GM12878 (cell line): ENCODE measurements around the gene EIF4E1B. TPM values are rescaled to one million over a fixed set of nuclear protein-coding genes. Genes with fewer than 3 reads are reported as not detected.

ENCODE experiments used
- ATAC-seq: fragments of 200-7000 bp; cut with Tn5 transposase; 3 replicates; pipeline ENCODE4 v1.9.1; 2020; ENCODE audit warnings: mild to moderate bottlenecking, moderate library complexity
- BruUV-seq: library from RNA; stranded (reverse); fragments of 400-500 nt; replicated peaks from 2 replicates; lab custom pipeline; 2021; lab: Mats Ljungman, UMichigan
- CTCF ChIA-PET: fragments of 300-600 bp; sonication (Branson Sonifier 250); formaldehyde crosslinking; extraction: SDS; loops from one replicate; lab custom pipeline; 2021; ENCODE audit warnings: inconsistent platforms; lab: Yijun Ruan, JAX
- POLR2A ChIA-PET: fragments of 350-600 bp; formaldehyde crosslinking; extraction: SDS; loops from one replicate; lab custom pipeline; 2021; ENCODE audit warnings: inconsistent platforms; lab: Charles Lee
- RAD21 ChIA-PET: fragments of 300-600 bp; sonication (Branson Sonifier 250); formaldehyde crosslinking; loops from one replicate; lab custom pipeline; 2023; ENCODE audit warnings: antibody characterized with exemption; ENCODE audit not compliant: unreplicated experiment; lab: Charles Lee
- SMC1A ChIA-PET: fragments of 300-600 bp; sonication (Branson Sonifier 250); formaldehyde crosslinking; loops from one replicate; lab custom pipeline; 2023; ENCODE audit not compliant: unreplicated experiment, uncharacterized antibody; lab: Charles Lee
- DNase-seq: peaks from one replicate; pipeline ENCODE4 v3.0.0-alpha.2; 2011; ENCODE audit warnings: low read depth, low spot score
- FAIRE-seq: peaks from 3 replicates; lab custom pipeline; 2011; peaks lifted over from hg19 to GRCh38; lab: Jason Lieb, UNC
- H2AFZ ChIP-seq: 2 replicates; pipeline ENCODE4 v1.6.0; 2011; ENCODE audit warnings: low read depth, low read length, control low read depth; ENCODE audit not compliant: control insufficient read depth
- H3K27ac ChIP-seq: 2 replicates; pipeline ENCODE4 v1.5.1; 2011; ENCODE audit warnings: control low read depth; ENCODE audit not compliant: control insufficient read depth, insufficient read depth
- H3K27me3 ChIP-seq, 2 experiments: replicated peaks in 1 of 2; 2 replicates each; pipeline versions ENCODE4 v1.6.0 to v1.6.1; 2011; ENCODE audit warnings: low read length in 1 of 2; ENCODE audit not compliant: control insufficient read depth in 2 of 2, insufficient read depth in 2 of 2
- H3K36me3 ChIP-seq, 2 experiments: 2 replicates each; pipeline ENCODE4 v1.5.1; 2011; ENCODE audit warnings: low read length in 1 of 2; ENCODE audit not compliant: control insufficient read depth in 2 of 2, insufficient read depth in 2 of 2
- H3K4me1 ChIP-seq: 2 replicates; pipeline ENCODE4 v1.6.1; 2011; ENCODE audit warnings: mild to moderate bottlenecking, low read length, moderate library complexity, mixed read lengths; ENCODE audit not compliant: control insufficient read depth, insufficient read depth
- H3K4me2 ChIP-seq: 2 replicates; pipeline ENCODE4 v1.6.0; 2011; ENCODE audit warnings: control low read depth; ENCODE audit not compliant: control insufficient read depth, insufficient read depth
- H3K4me3 ChIP-seq: fragments of 200-600 bp; sonication (generic); 2 replicates; pipeline ENCODE4 v1.5.1; 2016
- H3K79me2 ChIP-seq: 2 replicates; pipeline ENCODE4 v1.6.0; 2011; ENCODE audit warnings: low read length; ENCODE audit not compliant: control insufficient read depth, insufficient read depth
- H3K9ac ChIP-seq: 2 replicates; pipeline ENCODE4 v1.8.0; 2011; ENCODE audit warnings: low read length, control low read depth, mixed read lengths; ENCODE audit not compliant: control insufficient read depth, insufficient read depth
- H3K9me3 ChIP-seq: replicated peaks from 3 replicates; pipeline ENCODE4 v1.5.1; 2011; ENCODE audit warnings: mild to moderate bottlenecking, low read length; ENCODE audit not compliant: control insufficient read depth, insufficient read depth
- H4K20me1 ChIP-seq: 2 replicates; pipeline ENCODE4 v1.6.0; 2011; ENCODE audit not compliant: control insufficient read depth, insufficient read depth
- BACH1 ChIP-seq: fragments of 450-650 bp; IDR thresholded peaks from 2 replicates; pipeline ENCODE4 v1.6.1; 2017; ENCODE audit warnings: mild to moderate bottlenecking, borderline replicate concordance
- BRCA1 ChIP-seq: IDR thresholded peaks from 2 replicates; pipeline ENCODE4 v1.6.1; 2011; ENCODE audit warnings: low read depth, low read length, improper control_type of control experiment
- CTCF ChIP-seq, 3 experiments: IDR thresholded peaks in 2 of 3; conservative IDR thresholded peaks in 1 of 3; 2 replicates each; pipeline ENCODE4 v1.5.1; 2011; ENCODE audit warnings: low read depth in 3 of 3, low read length in 3 of 3, mild to moderate bottlenecking in 3 of 3, control low read depth in 2 of 3, moderate library complexity in 2 of 3, inconsistent platforms in 1 of 3, mixed read lengths in 1 of 3; ENCODE audit not compliant: control insufficient read depth in 2 of 3, insufficient read depth in 1 of 3; ENCODE audit errors: extremely low read depth in 1 of 3
- CUX1 ChIP-seq: IDR thresholded peaks from 2 replicates; pipeline ENCODE4 v1.6.1; 2012; ENCODE audit warnings: improper control_type of control experiment, low read depth, low read length; ENCODE audit not compliant: insufficient replicate concordance
- E2F8 ChIP-seq: fragments of 450-650 bp; IDR thresholded peaks from 2 replicates; pipeline ENCODE4 v1.6.1; 2018; ENCODE audit warnings: mild to moderate bottlenecking, low read depth, moderate library complexity; ENCODE audit not compliant: partially characterized antibody
- FOXM1 ChIP-seq: IDR thresholded peaks from 2 replicates; pipeline ENCODE4 v1.6.1; 2012; ENCODE audit warnings: low read depth, mild to moderate bottlenecking, inconsistent platforms, low read length, moderate library complexity
- IKZF1 ChIP-seq: fragments of 450-650 bp; conservative IDR thresholded peaks from 2 replicates; pipeline ENCODE4 v1.6.1; 2017; ENCODE audit warnings: antibody characterized with exemption, mild to moderate bottlenecking
- IRF4 ChIP-seq: IDR thresholded peaks from 2 replicates; pipeline ENCODE4 v1.6.1; 2011; ENCODE audit warnings: low read depth, low read length
- MEF2A ChIP-seq: IDR thresholded peaks from 2 replicates; pipeline ENCODE4 v1.6.1; 2011; ENCODE audit warnings: low read depth, mild to moderate bottlenecking, low read length, moderate library complexity; ENCODE audit not compliant: insufficient read depth
- POU2F2 ChIP-seq: IDR thresholded peaks from 3 replicates; pipeline ENCODE4 v1.6.1; 2011; ENCODE audit warnings: low read depth, mild to moderate bottlenecking, low read length, borderline replicate concordance
- RAD21 ChIP-seq: IDR thresholded peaks from 2 replicates; pipeline ENCODE4 v1.6.1; 2011; ENCODE audit warnings: mild to moderate bottlenecking, low read depth, low read length, moderate library complexity; ENCODE audit not compliant: insufficient read depth
- RUNX3 ChIP-seq: IDR thresholded peaks from 2 replicates; pipeline ENCODE4 v1.6.1; 2012; ENCODE audit warnings: low read length, inconsistent platforms
- WGBS: methylation state at CpG from one replicate; pipeline ENCODE4 v1.1.6; 2016; ENCODE audit warnings: low lambda C conversion rate; ENCODE audit not compliant: insufficient replicate concordance, insufficient coverage; ENCODE audit errors: missing lambda C conversion rate; 5-methylcytosine and 5-hydroxymethylcytosine counted together
- in situ Hi-C: fragments of 300-500 bp; cut with MboI; formaldehyde crosslinking; loops from 9 replicates; pipeline ENCODE4 v1.14.3; 2018; ENCODE audit warnings: mixed read lengths
- intact Hi-C: fragments of 100-400 bp; cut with micrococcal nuclease; formaldehyde crosslinking; loops from one replicate; pipeline ENCODE4 v1.14.2; 2022; ENCODE audit not compliant: unreplicated experiment
- polyA plus RNA-seq, 11 experiments: library from polyadenylated mRNA; depleted of rRNA in 4 of 11; unstranded in 6 of 11; stranded (reverse) in 5 of 11; fragments of >200 nt; fragmentation: Nextera tagmentation in 4 of 11; fragmentation: Illumina TruSeq in 1 of 11; extraction: Ambion mirVana in 4 of 11; extraction: Trizol in 1 of 11; gene quantifications; 1 replicate in 1 of 11; 2 replicates in 10 of 11; pipeline versions ENCODE4 v1.2.1 to v1.2.3, GENCODE V29; 2011 to 2016; ENCODE audit warnings: inconsistent platforms in 2 of 11, missing spikeins in 2 of 11, low read depth in 1 of 11
- total RNA-seq, 4 experiments: library from RNA; depleted of rRNA in 3 of 4; stranded (reverse); fragments of >200 nt in 3 of 4; fragmentation: Illumina TruSeq in 1 of 4; extraction: Trizol in 1 of 4; gene quantifications; 2 replicates each; pipeline versions ENCODE4 v1.2.1 to v1.2.3, GENCODE V29; 2013 to 2021

Gene EIF4E1B
- total and polyA plus RNA-seq, 10 of the 15 experiments (the other 5 are each of a cell fraction or from before 2014, with no cell fraction given), result not detected

- in situ Hi-C loops, result loop anchor here (5.0 kb wide), 1 partner anchor 299 kb away; no protein-coding TSS in a partner anchor
- 46% methylated on average over 14 of the region's 14 CpGs for WGBS
- BruUV-seq, result TSS peak; percentile 61
- H3K4me2 ChIP-seq, result peak overlapping the region; percentile 86
- ATAC-seq (peak; percentile 83), FAIRE-seq (peak; percentile 85), DNase-seq (no peak)
- no peak overlapping the region for H3K4me3 ChIP-seq
- ChIA-PET CTCF (interaction anchor here (0.6 to 6.3 kb wide), 22 partner anchors 8 to 454 kb away, joined by 3 to 102 read pairs (median 3); partner anchors contain the start of genes TSPAN17 and ZNF346), RAD21 (interaction anchor here (0.7 to 4.8 kb wide), 6 partner anchors 11 to 453 kb away, joined by 3 to 43 read pairs (median 3); no protein-coding TSS in a partner anchor), SMC1A (interaction anchor here (0.8 to 3.1 kb wide), 6 partner anchors 10 to 453 kb away, joined by 3 to 8 read pairs (median 4); partner anchors contain the start of gene HK3), POLR2A (interaction anchor here (0.6 kb wide), 1 partner anchor 86 kb away, joined by 3 read pairs; no protein-coding TSS in a partner anchor)
- no peaks in the 10 kb centered on the region for H3K27me3 ChIP-seq
- no peak overlapping the region for H2AFZ ChIP-seq
- peaks cover 22% of the 10 kb centered on the region for H3K4me1 ChIP-seq
- H3K79me2 ChIP-seq, result no peaks in the 10 kb centered on the region
- no peaks in the 10 kb centered on the region; the same call in 1 of the 2 replicates for H4K20me1 ChIP-seq
- intact Hi-C loops, result loop anchor here (2.0 kb wide), 1 partner anchor 301 kb away; no protein-coding TSS in a partner anchor
- no peak overlapping the region for H3K27ac ChIP-seq
- H3K9ac ChIP-seq, result no peak overlapping the region
- no peaks in the 10 kb centered on the region; a peak in 1 of 4 replicates for H3K36me3 ChIP-seq
- no peaks in the 10 kb centered on the region for H3K9me3 ChIP-seq
- TF ChIP-seq CUX1, result no peak
- TF ChIP-seq RUNX3, result no peak
- 0 out of 3 replicates have a peak, but pooled peaks have one; percentile 8 for TF ChIP-seq POU2F2
- peak; percentile 82 to 95 (median 82) for TF ChIP-seq CTCF (IDR thresholded peaks at IDR 0.05 in 2 of 3, conservative IDR thresholded peaks at IDR 0.05 in 1 of 3; ENCODE audit: control insufficient read depth in 2 of 3, extremely low read depth in 1 of 3, insufficient read depth in 1 of 3, low read depth in 3 of 3, low read length in 3 of 3)
- no peak for TF ChIP-seq E2F8
- TF ChIP-seq RAD21, result peak; percentile 73
- TF ChIP-seq FOXM1, result no peak
- TF ChIP-seq MEF2A, result no peak
- TF ChIP-seq BACH1, result no peak
- no peak for TF ChIP-seq BRCA1
- 0 out of 2 replicates have a peak, but pooled peaks have one; percentile 10 for TF ChIP-seq IKZF1
- 0 out of 2 replicates have a peak, but pooled peaks have one; percentile 34 for TF ChIP-seq IRF4
Observed at GRCh38 chr5:176658007-176658599, 27.6 kb downstream of the EIF4E1B start.
